COLO668 (cell line): ENCODE results near the gene CILP2.

ENCODE experiments used
- DNase-seq: peaks from one replicate; lab custom pipeline; 2025; ENCODE audit not compliant: unreplicated experiment; lab: John Stamatoyannopoulos, UW

The CILP2 gene

GRCh38 chr19:19529783-19530422, 8.2 kb upstream of the CILP2 start:
- no peak for DNase-seq

GRCh38 chr19:19530423-19530804, 7.7 kb upstream of the CILP2 start:
- no peak for DNase-seq

- DNase-seq: no peak
These were observed 7.2 kb upstream of the CILP2 start for GRCh38 chr19:19530889-19531288.

- DNase-seq: peak; percentile 77
These were observed 5.9 kb upstream of the CILP2 start for GRCh38 chr19:19531951-19532805.

GRCh38 chr19:19532806-19533701, 5.0 kb upstream of the CILP2 start:
- DNase-seq: no peak

- no peak for DNase-seq
These were observed 4.2 kb upstream of the CILP2 start for GRCh38 chr19:19533841-19534240.

GRCh38 chr19:19534556-19535265, 3.4 kb upstream of the CILP2 start:
- DNase-seq: no peak

- no peak for DNase-seq
These were observed 2.5 kb upstream of the CILP2 start for GRCh38 chr19:19535311-19536191.

- DNase-seq: peak; percentile 15
These were observed 703 bp upstream of the CILP2 start for GRCh38 chr19:19537075-19538048.

GRCh38 chr19:19538785-19539166, 711 bp downstream of the CILP2 start:
- DNase-seq: no peak

GRCh38 chr19:19539698-19540063, 1.6 kb downstream of the CILP2 start:
- no peak for DNase-seq

- peak; percentile 14 for DNase-seq
These were observed 2.1 kb downstream of the CILP2 start for GRCh38 chr19:19540064-19540714.

GRCh38 chr19:19540715-19541515, 2.9 kb downstream of the CILP2 start:
- peak; percentile 56 for DNase-seq

GRCh38 chr19:19541616-19542015, 3.6 kb downstream of the CILP2 start:
- DNase-seq: no peak

- DNase-seq: no peak
These were observed 4.4 kb downstream of the CILP2 start for GRCh38 chr19:19542507-19542906.

- no peak for DNase-seq
These were observed 5.0 kb downstream of the CILP2 start for GRCh38 chr19:19543101-19543500.

GRCh38 chr19:19543640-19544039, 5.6 kb downstream of the CILP2 start:
- no peak for DNase-seq
